Activated naive CD4-positive, alpha-beta T cell treated with Interleukin-2 at 50 U/mL for 16 hours (primary cell): ENCODE data around the gene PBLD.
"Not testable (repeated sequence)": the region's sequence is repeated elsewhere in the genome, so short reads cannot be mapped to it uniquely, and the experiment has no call there.

Experiments used
- DNase-seq: peaks from one replicate; pipeline ENCODE4 v3.0.0-alpha.2; 2020

The PBLD gene

GRCh38 chr10:68277814-68278213 lies 54.9 kb downstream of the PBLD start:
- not testable (repeated sequence) for DNase-seq

- no peak for DNase-seq
Observed at GRCh38 chr10:68276224-68276623, 56.5 kb downstream of the PBLD start.

DNA sequence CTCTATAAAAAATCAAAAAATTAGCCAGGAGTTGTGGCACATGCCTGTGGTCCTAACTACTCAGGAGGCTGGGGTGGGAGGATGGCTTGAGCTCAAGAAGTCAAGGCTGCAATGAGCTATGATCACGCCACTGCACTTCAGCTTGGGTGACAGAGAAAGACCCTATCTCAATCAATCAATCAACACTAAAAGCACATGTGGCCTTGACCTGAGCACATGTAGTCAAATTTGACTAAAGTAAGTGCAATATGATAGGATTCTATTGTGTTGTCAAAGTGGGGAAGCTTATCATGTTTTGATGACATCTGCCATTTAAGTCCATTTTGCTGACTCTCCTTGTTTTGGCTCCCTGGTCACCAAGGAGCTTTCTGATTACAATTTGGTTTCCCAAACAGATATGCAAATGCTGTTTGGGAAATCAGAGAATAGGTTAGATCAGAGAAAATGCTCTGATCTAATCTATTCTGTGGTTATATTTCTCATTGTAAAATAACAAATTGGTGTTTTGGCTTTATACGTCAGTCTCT lies 57.1 kb downstream of the PBLD start:
- DNase-seq: no peak

DNA sequence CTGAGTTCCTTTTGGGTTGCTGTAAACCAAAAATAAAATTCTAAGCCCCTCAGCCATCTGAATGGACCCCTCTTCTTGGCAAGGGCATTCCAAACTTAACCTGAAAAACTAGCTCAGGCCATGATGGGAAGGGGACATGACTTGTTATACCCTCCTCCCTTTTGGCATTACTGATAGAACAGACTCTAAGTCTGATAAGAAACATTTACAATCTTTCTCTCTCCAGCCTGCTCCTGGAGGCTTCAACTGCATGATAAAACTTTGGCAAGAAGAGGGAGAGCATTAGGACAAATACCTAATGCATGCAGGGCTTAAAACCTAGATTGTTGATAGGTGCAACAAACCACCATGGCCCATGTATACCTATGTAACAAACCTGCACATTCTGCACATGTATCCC lies 59.9 kb downstream of the PBLD start:
- DNase-seq: no peak

DNA sequence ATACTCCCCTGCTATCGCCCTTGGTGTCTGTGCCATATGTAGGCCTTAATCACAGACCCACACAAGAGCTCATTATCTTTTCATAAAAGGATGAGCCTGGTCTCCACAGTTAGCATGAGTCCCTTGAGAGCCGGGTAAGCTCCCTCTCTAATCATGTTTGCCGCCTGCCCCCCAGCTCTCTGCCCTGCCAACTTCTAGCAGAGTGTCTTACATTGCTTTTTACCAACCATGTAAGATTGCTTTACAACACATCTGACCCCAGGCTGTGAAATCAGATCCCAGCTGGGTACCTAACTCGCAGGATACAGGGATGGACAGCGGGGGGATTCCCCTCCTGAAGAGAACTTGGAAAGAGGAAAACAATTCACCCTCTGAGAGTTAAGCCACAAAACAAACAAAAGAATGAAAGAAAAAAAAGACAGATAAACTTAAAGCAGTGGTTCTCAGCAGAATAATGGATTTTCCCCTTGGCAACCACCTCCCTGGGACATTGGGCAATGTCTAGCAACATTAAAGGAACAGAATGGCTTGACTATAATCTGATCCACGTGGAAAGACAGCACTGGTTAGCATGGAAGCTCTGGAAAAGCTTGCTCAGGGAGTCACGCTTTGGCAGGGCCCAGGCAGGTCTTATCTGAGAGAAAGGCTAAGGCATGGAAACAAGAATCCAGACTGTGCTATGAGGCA lies 61.4 kb downstream of the PBLD start:
- no peak for DNase-seq

DNA sequence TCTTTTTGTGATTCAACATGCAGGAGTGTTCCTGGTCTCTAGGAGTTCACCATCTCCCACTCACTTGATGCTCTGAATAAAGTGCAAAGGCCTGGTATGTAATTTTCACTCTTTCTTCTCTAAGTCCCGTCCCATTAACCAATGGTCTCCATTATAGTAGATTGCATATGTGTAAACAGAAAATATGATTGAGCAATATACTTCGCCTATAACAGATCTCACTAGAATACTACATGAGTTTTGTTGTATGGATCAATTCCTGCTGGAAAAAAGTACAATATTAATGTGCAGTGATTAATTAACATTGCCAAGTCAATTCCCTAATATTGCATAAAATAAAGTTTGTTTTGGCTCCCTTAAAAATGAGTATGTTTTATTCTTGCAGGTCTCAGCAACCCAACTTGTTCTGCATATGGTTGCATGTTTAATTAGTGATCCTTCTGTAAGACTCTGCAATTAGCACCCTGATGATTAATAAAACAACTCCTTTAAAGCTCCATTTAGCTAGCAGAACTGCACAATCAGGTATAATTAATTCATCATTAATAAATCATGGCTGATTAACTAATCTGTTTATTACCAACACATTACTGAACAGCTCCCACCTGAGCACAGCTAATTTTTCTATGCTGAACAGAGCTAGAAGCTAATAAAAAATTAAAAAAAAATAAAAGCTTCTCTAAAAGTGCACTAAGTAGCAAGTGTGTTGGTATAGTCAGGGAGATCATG lies 63.0 kb downstream of the PBLD start:
- DNase-seq: no peak

DNA sequence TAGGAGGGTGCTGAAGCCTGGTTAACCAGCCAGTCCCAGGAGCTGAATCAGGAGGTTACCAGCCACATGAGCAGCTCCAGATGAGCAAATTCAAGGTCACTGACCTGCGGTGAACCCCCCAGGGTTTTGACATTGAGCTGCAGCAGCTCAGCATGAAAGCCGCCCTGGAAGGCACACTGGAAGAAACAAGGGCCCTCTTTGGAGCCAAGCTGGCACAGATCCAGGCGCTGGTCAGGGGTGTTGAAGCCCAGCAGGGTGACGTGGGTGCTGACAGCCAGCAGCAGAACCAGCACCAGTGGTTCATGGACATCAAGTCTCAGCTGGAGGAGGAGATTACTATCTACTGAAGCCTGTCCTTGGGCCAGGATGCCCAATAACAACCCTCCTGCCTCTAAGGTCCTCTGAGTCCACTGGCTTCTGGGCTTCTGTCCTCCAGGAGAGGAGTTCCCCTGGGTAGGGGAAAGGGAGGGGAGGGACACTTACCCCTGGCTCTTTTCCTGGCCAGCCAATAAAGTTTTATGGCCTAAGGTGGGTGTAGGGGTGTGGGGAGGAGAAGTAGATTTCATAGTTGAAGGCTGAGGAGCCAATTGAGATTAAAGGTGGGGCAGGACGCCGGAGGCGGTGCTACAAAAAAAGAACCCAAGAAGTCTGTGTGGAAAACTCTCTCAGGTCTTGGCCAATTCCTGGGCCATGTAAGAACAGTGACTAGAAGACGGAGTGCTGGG lies 71.4 kb downstream of the PBLD start:
- DNase-seq: no peak

GRCh38 chr10:68253346-68253745 lies 79.4 kb downstream of the PBLD start:
- DNase-seq: no peak

DNA sequence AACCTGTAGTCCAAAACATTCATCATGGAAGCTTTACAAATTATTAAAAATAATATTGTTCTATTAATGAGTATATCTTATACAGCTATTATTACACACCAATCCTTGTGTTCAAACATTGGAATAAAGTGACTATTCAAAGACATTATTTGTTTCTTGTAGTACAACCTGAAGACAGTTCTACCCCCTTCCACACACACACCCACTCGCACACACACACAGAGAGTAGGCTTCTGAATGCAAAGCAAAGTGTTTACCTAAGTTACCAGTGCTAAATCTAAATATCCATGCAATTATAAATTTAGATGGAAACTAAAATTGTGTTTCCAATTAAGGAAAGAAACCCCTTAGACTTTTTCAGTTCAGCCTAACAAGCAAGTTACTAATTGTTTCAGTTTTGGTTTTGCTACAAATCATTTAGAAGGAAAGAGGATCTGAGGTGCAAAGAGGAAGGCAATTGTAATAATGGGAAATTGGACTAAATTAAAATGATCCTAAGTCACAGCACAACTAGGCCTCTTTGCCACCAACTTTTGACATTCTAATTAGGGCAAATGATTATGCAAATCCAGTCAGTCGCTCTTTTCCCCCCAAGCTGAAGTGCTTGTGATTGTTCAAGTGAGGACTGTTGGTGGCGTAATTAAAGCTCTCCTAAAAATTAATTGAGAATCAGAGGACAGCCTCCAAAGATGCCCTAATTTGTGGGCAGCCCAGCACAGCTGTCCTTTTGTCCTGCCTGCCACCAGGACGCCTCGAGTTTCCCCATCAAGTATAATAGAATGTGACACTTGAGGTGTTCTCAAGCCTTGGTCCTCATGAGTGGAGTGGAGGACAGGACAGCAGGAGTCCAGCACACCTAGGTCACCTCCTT lies 80.9 kb downstream of the PBLD start:
- DNase-seq: no peak

- no peak for DNase-seq
Observed at GRCh38 chr10:68251151-68251550, 81.6 kb downstream of the PBLD start.

DNA sequence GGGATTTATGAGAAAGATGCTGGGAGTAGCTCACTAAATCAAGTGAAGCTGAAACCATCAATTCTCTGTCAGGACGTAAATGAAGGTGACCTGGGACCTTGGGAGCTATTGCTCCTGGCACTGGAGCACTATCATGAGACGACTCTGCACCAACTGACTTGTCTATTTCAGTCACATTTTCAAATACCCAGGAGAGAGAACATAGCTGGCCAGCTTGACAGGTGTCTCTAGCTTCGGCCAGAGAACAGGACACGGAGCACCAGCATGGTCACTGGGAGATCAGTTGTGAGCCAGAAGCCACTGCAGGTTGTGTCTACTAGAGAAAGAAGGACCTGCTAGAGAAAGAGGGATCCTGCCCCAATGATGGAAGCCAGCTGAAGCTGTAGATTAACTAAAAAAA lies 83.4 kb downstream of the PBLD start:
- no peak for DNase-seq

DNA sequence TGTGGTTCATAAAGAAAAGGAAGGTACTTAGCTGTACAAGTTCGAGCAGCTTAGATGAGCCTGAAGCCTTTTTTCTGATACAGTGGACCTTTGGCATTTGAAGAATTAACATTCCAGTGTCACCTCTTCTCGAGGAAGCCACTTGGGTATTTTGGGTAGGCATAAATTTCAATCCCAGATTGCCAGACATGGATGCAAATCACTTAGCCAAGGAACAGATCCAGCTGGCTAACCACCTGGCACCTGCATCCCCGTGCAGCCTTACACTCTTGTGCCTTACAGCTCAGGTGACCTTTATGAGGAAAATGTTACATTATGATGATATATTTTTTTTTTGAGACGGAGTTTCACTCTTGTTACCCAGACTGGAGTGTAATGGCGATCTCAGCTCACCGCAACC lies 84.8 kb downstream of the PBLD start:
- DNase-seq: no peak

DNA sequence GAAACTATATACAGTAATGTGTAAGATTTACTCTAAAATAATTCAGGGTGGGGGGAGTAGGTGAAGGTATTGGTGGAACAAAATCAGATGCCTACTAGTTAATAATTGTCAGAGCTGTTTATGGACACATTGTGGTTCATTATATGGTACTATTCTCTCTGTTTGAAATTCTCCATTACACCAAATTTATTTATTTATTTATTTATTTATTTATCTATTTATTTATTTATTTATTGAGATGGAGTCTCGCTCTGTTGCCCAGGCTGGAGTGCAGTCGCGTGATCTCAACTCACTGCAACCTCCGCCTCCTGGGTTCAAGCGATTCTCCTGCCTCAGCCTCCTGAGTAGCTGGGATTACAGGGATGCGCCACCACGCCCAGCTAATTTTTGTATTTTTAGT lies 86.3 kb downstream of the PBLD start:
- not testable (repeated sequence) for DNase-seq

GRCh38 chr10:68242051-68242450 lies 90.7 kb downstream of the PBLD start:
- DNase-seq: no peak

DNA sequence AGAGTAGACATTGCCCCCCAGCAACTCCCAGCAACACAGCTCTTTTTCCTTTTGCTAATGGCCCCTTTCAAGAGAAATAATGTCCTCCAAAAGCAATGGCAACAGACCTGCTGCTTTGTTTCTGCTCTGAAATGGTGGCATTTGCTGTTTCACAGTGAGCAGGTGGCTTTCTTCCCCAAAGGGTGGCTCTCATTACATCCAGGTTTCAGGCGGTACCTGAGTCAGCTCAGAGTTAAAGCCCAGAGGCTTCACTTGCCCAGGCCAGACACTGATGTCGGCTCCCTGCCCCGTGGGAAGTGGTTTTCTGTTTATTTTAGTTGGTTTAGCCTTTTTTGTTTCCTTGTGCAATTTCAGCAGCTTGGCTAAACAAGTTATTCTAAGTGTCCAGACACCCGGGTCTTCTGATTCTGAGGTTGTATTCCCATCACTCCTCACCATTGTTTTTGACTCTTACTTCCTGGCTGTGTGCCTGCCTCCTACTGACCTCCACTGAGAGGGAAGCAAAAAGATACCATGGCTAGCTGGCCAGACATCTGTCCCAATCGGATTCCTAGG lies 93.1 kb downstream of the PBLD start:
- no peak for DNase-seq

- DNase-seq: no peak
Observed at GRCh38 chr10:68239069-68239468, 93.7 kb downstream of the PBLD start.

GRCh38 chr10:68238371-68238770 lies 94.4 kb downstream of the PBLD start:
- no peak for DNase-seq

DNA sequence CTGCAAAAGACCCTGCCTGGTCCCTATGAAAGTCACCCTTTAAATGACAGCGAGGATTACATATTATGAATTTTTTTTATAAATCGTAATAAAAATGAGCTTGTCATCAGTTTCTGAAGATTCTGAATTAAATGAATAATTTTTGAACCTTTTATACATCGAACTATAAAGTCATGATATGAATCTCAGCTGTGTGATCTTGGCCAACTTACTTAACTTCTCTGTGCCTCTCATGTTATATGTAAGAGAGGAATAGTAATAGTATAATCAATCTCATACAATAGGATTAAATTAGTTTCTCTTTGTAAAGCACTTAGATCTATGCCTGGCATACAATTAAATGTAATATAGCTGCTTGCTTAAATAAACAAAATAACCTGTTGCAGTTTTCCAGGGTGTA lies 95.6 kb downstream of the PBLD start:
- no peak for DNase-seq

- no peak for DNase-seq
Observed at GRCh38 chr10:68235581-68235980, 97.1 kb downstream of the PBLD start.

DNA sequence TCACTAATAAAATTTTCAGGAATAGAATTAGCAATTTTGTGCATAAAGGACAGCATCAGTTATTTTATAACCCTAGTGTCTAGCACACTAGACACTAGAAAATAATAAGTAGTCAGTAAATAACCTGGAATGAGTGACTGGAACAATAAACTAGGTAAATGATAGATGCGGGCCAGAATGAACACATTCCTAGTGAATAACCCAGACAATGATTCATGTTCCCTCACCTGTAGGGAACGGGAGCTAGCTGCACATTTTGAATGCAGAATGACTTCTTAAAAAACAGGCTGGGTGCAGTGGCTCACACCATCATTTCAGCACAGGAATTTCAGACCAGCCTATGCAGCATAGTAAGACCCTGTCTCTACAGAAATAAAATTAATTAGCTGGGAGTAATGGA lies 97.6 kb downstream of the PBLD start:
- DNase-seq: no peak

GRCh38 chr10:68233046-68233445 lies 99.7 kb downstream of the PBLD start:
- DNase-seq: no peak
